ENCODE measurements around the gene ZKSCAN5. TPM values are rescaled to one million over a fixed set of nuclear protein-coding genes. Genes with fewer than 3 reads are reported as not detected.

Gene ZKSCAN5
- total and polyA plus RNA-seq, 2 of the 8 experiments (the other 6 are each of a cell fraction or from before 2014, with no cell fraction given): 5.3 to 13.5 TPM

GRCh38 chr7:99551767-99552463 is 47.5 kb downstream of the ZKSCAN5 start, which contains the start of gene FAM200A:
FAM200A (minus strand) TSS chr7:99552114; CDS start chr7:99548407, 3,707 bp downstream.
- Histone ChIP-seq H3K79me1 (ENCODE audit: low read depth, low read length) (no peaks in the 10 kb centered on the region; the same call in 1 of the 2 replicates), H2BK12ac (ENCODE audit: low read depth, low read length) (no peak within 1 kb of the TSS), H4K91ac (replicated peaks; ENCODE audit: insufficient read length, low read length) (peak within 1 kb of the TSS; percentile 95), H3K4me2 (ENCODE audit: insufficient read depth in 1 of 2, low read depth in 2 of 2, low read length in 2 of 2) (peak within 1 kb of the TSS; percentile 44 to 85), H2BK15ac (ENCODE audit: low read length) (no peak within 1 kb of the TSS), H3K14ac (ENCODE audit: insufficient read length) (peak within 1 kb of the TSS; percentile 37), H3K23me2 (ENCODE audit: low read depth, low read length) (peaks cover 2% of the 10 kb centered on the region; the same call in 1 of the 2 replicates), H2BK20ac (ENCODE audit: low read length) (no peak within 1 kb of the TSS), H3K4me3 (ENCODE audit: extremely low read depth in 1 of 4, insufficient read depth in 2 of 4, low read depth in 3 of 4, low read length in 4 of 4) (peak within 1 kb of the TSS; percentile 94 to 98 (median 96)), H4K20me1 (replicated peaks in 1 of 2; ENCODE audit: control insufficient read depth in 1 of 2, insufficient read depth in 2 of 2, low read length in 2 of 2) (no peaks in the 10 kb centered on the region), H4K5ac (ENCODE audit: insufficient read length, low read depth, low read length) (no peak within 1 kb of the TSS), H3K56ac (replicated peaks; ENCODE audit: insufficient read length, low read depth, low read length) (peak within 1 kb of the TSS; percentile 82), H3K9ac (replicated peaks in 1 of 4; ENCODE audit: extremely low read depth in 1 of 4, low read depth in 3 of 4, low read length in 3 of 4) (peak within 1 kb of the TSS; percentile 64 to 97 (median 90)), H3K27me3 (replicated peaks in 1 of 4; ENCODE audit: control insufficient read depth in 3 of 4, extremely low read depth in 1 of 4, insufficient read depth in 3 of 4, low read length in 3 of 4) (no peaks in the 10 kb centered on the region), H3K79me2 (ENCODE audit: control insufficient read depth in 1 of 2, insufficient read depth in 2 of 2, low read length in 2 of 2) (peaks cover 0 to 8% of the 10 kb centered on the region in 2 experiments; a peak in 2 of 4 replicates), H3K4me1 (replicated peaks in 1 of 4; ENCODE audit: control insufficient read depth in 3 of 4, insufficient read depth in 4 of 4, low read length in 3 of 4) (no peaks in the 10 kb centered on the region), H2BK5ac (ENCODE audit: low read depth, low read length) (peak within 1 kb of the TSS; percentile 84; the same call in 1 of the 2 replicates), H3K9me3 (ENCODE audit: insufficient read depth in 2 of 2, low read depth in 1 of 2, low read length in 1 of 2) (peaks cover 0 to 4% of the 10 kb centered on the region in 2 experiments; a peak in 2 of 4 replicates), H4K8ac (ENCODE audit: extremely low read depth, insufficient read depth, low read length) (peak within 1 kb of the TSS; percentile 96), H3K18ac (ENCODE audit: extremely low read depth, low read length) (peak within 1 kb of the TSS; percentile 72; the same call in 1 of the 2 replicates), H3K36me3 (ENCODE audit: control insufficient read depth in 2 of 4, insufficient read depth in 4 of 4, low read length in 3 of 4) (peaks cover 2 to 22% (median 8%) of the 10 kb centered on the region in 4 experiments; a peak in 6 of 8 replicates), H2AFZ (ENCODE audit: low read length) (peak within 1 kb of the TSS; percentile 93), H2AK5ac (ENCODE audit: low read depth, low read length) (no peak within 1 kb of the TSS), H3K23ac (ENCODE audit: insufficient read length) (no peak within 1 kb of the TSS), H3K4ac (replicated peaks; ENCODE audit: insufficient read length, low read depth, low read length) (peak within 1 kb of the TSS; percentile 72), H2BK120ac (replicated peaks; ENCODE audit: low read depth, low read length) (no peak within 1 kb of the TSS), H3K27ac (ENCODE audit: low read depth, low read length) (peak within 1 kb of the TSS; percentile 83)
- FAIRE-seq (peak; percentile 92), DNase-seq (ENCODE audit: low read depth in 1 of 2, low spot score in 2 of 2) (peak in 1 of 2 experiments; percentile 87)
- POLR2A ChIA-PET (ENCODE audit: partially characterized antibody): interaction anchor here (0.7 to 2.9 kb wide), 6 partner anchors 27 to 500 kb away, joined by 3 to 20 read pairs (median 3); partner anchors contain the start of genes ZKSCAN5 and ZNF394
- CTCF ChIA-PET (ENCODE audit: partially characterized antibody): no interaction called here
- WGBS, 2 experiments (ENCODE audit: extremely low coverage in 1 of 2, insufficient coverage in 1 of 2, insufficient read length in 1 of 2, insufficient replicate concordance in 2 of 2, low coverage in 1 of 2, low lambda C conversion rate in 2 of 2, missing lambda C conversion rate in 1 of 2): 3% methylated on average over 37 of the region's 37 CpGs; no CpG with 5 or more reads in 1 of the 2 experiments
- TF ChIP-seq KDM1A (IDR thresholded peaks at IDR 0.05; ENCODE audit: borderline replicate concordance, low read length): no peak
- TF ChIP-seq NANOG (IDR thresholded peaks at IDR 0.05; ENCODE audit: insufficient read depth, low read depth, low read length, poor library complexity, severe bottlenecking): no peak
- TF ChIP-seq HDAC2 (IDR thresholded peaks at IDR 0.05; ENCODE audit: borderline replicate concordance in 1 of 2, low read depth in 2 of 2, low read length in 2 of 2): peak in 1 of 2 experiments; percentile 86; a peak in 1 of 4 replicates
- TF ChIP-seq USF2 (IDR thresholded peaks at IDR 0.05; ENCODE audit: low read length): no peak
- TF ChIP-seq SUZ12 (IDR thresholded peaks at IDR 0.05; ENCODE audit: low read length): no peak
- TF ChIP-seq TAF7 (optimal IDR thresholded peaks at IDR 0.05; ENCODE audit: borderline replicate concordance, low read depth, low read length): peak; percentile 58
- no peak for TF ChIP-seq RNF2 (IDR thresholded peaks at IDR 0.05; ENCODE audit: borderline replicate concordance, low read depth, low read length, missing control alignments, poor library complexity, severe bottlenecking)
- TF ChIP-seq HDAC6 (IDR thresholded peaks at IDR 0.05; ENCODE audit: low read depth, low read length): no peak
- TF ChIP-seq TEAD4 (IDR thresholded peaks at IDR 0.05; ENCODE audit: low read depth, low read length): no peak
